Liver (tissue), 9 donors: Measurements from ENCODE around the gene ACKR3. TPM values are rescaled to one million over a fixed set of nuclear protein-coding genes. Genes with fewer than 3 reads are reported as not detected.

Experiments used
- DNase-seq: peaks from one replicate; pipeline ENCODE4 v3.0.0-alpha.2; 2017; ENCODE audit warnings: low spot score
- H3K27ac ChIP-seq, 2 donors: one replicate each; pipeline ENCODE4 v1.7.0; 2013; ENCODE audit warnings: inconsistent platforms in 2 of 2, low read length in 2 of 2, control low read depth in 1 of 2, low read depth in 1 of 2, mild to moderate bottlenecking in 1 of 2
- H3K27me3 ChIP-seq, 4 donors: one replicate each; pipeline versions ENCODE4 v1.6.1 to v1.7.0; 2013; ENCODE audit warnings: low read length in 3 of 4, inconsistent platforms in 1 of 4, mild to moderate bottlenecking in 1 of 4, moderate library complexity in 1 of 4; ENCODE audit not compliant: control insufficient read depth in 4 of 4, insufficient read depth in 4 of 4
- H3K36me3 ChIP-seq, 4 donors: one replicate each; pipeline versions ENCODE4 v1.6.1 to v1.7.0; 2013; ENCODE audit warnings: low read length in 3 of 4, mild to moderate bottlenecking in 3 of 4, low read depth in 1 of 4, moderate library complexity in 1 of 4; ENCODE audit not compliant: control insufficient read depth in 4 of 4, insufficient read depth in 3 of 4
- H3K4me1 ChIP-seq, 4 donors: one replicate each; pipeline versions ENCODE4 v1.6.1 to v1.7.0; 2013; ENCODE audit warnings: low read length in 3 of 4, mild to moderate bottlenecking in 3 of 4, moderate library complexity in 1 of 4; ENCODE audit not compliant: control insufficient read depth in 4 of 4, insufficient read depth in 4 of 4
- H3K4me3 ChIP-seq, 3 donors: one replicate each; pipeline versions ENCODE4 v1.6.1 to v1.7.0; 2013; ENCODE audit warnings: low read length in 3 of 3, control low read depth in 1 of 3, low read depth in 1 of 3, mild to moderate bottlenecking in 1 of 3
- H3K9ac ChIP-seq, 2 donors: one replicate each; pipeline ENCODE4 v1.7.0; 2013; ENCODE audit warnings: low read length in 2 of 2, mild to moderate bottlenecking in 2 of 2, moderate library complexity in 2 of 2, control low read depth in 1 of 2, low read depth in 1 of 2
- H3K9me3 ChIP-seq, 4 donors: one replicate each; pipeline versions ENCODE4 v1.6.1 to v1.7.0; 2013; ENCODE audit warnings: low read length in 3 of 4; ENCODE audit not compliant: control insufficient read depth in 4 of 4
- EGR1 ChIP-seq, 2 donors: IDR thresholded peaks; 2 replicates each; pipeline ENCODE4 v1.6.1; 2016 to 2018; ENCODE audit warnings: antibody characterized with exemption in 2 of 2, low read depth in 2 of 2
- FOXA1 ChIP-seq: IDR thresholded peaks from 2 replicates; pipeline ENCODE4 v1.6.1; 2016; ENCODE audit warnings: antibody characterized with exemption
- FOXA2 ChIP-seq: IDR thresholded peaks from 2 replicates; pipeline ENCODE4 v1.6.1; 2016; ENCODE audit warnings: antibody characterized with exemption
- GABPA ChIP-seq, 2 donors: IDR thresholded peaks in 1 of 2; conservative IDR thresholded peaks in 1 of 2; 2 replicates each; pipeline ENCODE4 v1.6.1; 2016; ENCODE audit warnings: antibody characterized with exemption in 2 of 2, mild to moderate bottlenecking in 1 of 2, moderate library complexity in 1 of 2
- HNF4A ChIP-seq, 2 donors: conservative IDR thresholded peaks; 2 replicates each; pipeline ENCODE4 v1.6.1; 2016; ENCODE audit warnings: antibody characterized with exemption in 2 of 2, mild to moderate bottlenecking in 2 of 2
- HNF4G ChIP-seq: IDR thresholded peaks from 2 replicates; pipeline ENCODE4 v1.6.1; 2016; ENCODE audit warnings: antibody characterized with exemption
- JUND ChIP-seq, 2 donors: IDR thresholded peaks; 2 replicates each; pipeline ENCODE4 v1.6.1; 2016; ENCODE audit warnings: antibody characterized with exemption in 2 of 2
- NR2F2 ChIP-seq: IDR thresholded peaks from 2 replicates; pipeline ENCODE4 v1.6.1; 2016; ENCODE audit warnings: antibody characterized with exemption
- RAD21 ChIP-seq, 2 donors: IDR thresholded peaks; 2 replicates each; pipeline ENCODE4 v1.6.1; 2016; ENCODE audit warnings: antibody characterized with exemption in 2 of 2, mild to moderate bottlenecking in 2 of 2
- RXRA ChIP-seq, 2 donors: IDR thresholded peaks; 2 replicates each; pipeline ENCODE4 v1.6.1; 2017 to 2018; ENCODE audit warnings: antibody characterized with exemption in 2 of 2, mild to moderate bottlenecking in 1 of 2
- SP1 ChIP-seq: IDR thresholded peaks from 2 replicates; pipeline ENCODE4 v1.6.1; 2018; ENCODE audit warnings: antibody characterized with exemption, mild to moderate bottlenecking
- TAF1 ChIP-seq: conservative IDR thresholded peaks from 2 replicates; pipeline ENCODE4 v1.6.1; 2016; ENCODE audit warnings: antibody characterized with exemption, mild to moderate bottlenecking
- YY1 ChIP-seq: IDR thresholded peaks from 2 replicates; pipeline ENCODE4 v1.6.1; 2016; ENCODE audit warnings: antibody characterized with exemption, mild to moderate bottlenecking
- WGBS: extraction: QIAGEN DNeasy Blood & Tissue Kit; methylation state at CpG from one replicate; pipeline ENCODE4 v1.1.7; 2013; 5-methylcytosine and 5-hydroxymethylcytosine counted together
- polyA plus RNA-seq, 2 donors: library from polyadenylated mRNA; stranded (reverse) in 1 of 2; unstranded in 1 of 2; fragments of 200-250 nt in 1 of 2; fragments of >200 nt in 1 of 2; fragmentation: Nextera tagmentation in 1 of 2; extraction: Ambion mirVana in 1 of 2; gene quantifications; one replicate each; pipeline versions ENCODE4 v1.2.1 to v1.2.3, GENCODE V29; 2013 to 2015
- total RNA-seq, 2 donors: library from RNA; depleted of rRNA; stranded (reverse); fragments of >200 nt; gene quantifications; one replicate each; pipeline ENCODE4 v1.2.3, GENCODE V29; 2014
- TF ChIP-seq, protein P1 (sequence below): fragments of 150-350 bp; IDR thresholded peaks from 2 replicates; pipeline ENCODE4 v1.5.1; 2017; ENCODE audit warnings: improper control_type of control experiment, low read depth, low read length; ENCODE audit not compliant: missing input control
- TF ChIP-seq, protein P2 (sequence below): IDR thresholded peaks from 2 replicates; pipeline ENCODE4 v1.6.1; 2016; ENCODE audit warnings: antibody characterized with exemption
- TF ChIP-seq, protein P3 (sequence below): IDR thresholded peaks from 2 replicates; pipeline ENCODE4 v1.6.1; 2016; ENCODE audit warnings: antibody characterized with exemption, mild to moderate bottlenecking
- TF ChIP-seq, protein P4 (sequence below): IDR thresholded peaks from 2 replicates; pipeline ENCODE4 v1.6.1; 2016; ENCODE audit warnings: antibody characterized with exemption
- TF ChIP-seq, protein P5 (sequence below): IDR thresholded peaks from 2 replicates; pipeline ENCODE4 v1.6.1; 2016; ENCODE audit warnings: antibody characterized with exemption
- donor health status: healthy.
- donor health status: healthy.
- donor health status: healthy.
- donor health status: healthy.
- donor health status: healthy.

The ACKR3 gene
- total and polyA plus RNA-seq, 4 donors = 1.6 to 6.0 (median 3.0) TPM

DNA sequence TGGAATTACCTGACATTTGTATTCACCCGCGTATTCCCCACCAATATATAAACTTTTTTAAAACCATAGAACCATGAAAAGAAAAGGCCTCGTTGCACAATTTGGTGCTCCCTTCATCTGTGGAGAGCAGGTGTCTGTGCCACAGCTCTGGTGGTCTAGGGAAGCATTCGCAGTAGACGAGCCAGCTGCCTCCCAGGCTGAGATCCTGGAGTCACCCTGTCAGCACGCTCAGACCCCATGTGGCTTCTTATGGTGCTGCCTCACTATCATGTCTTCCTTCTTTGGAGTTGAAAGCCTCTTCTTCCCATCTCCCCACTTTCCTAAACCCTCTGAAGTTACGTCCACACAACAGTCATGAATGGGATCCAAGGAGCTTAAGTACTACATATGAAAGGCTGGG, 38.4 kb upstream of the ACKR3 start (continued):
- TF ChIP-seq, protein P1, sequence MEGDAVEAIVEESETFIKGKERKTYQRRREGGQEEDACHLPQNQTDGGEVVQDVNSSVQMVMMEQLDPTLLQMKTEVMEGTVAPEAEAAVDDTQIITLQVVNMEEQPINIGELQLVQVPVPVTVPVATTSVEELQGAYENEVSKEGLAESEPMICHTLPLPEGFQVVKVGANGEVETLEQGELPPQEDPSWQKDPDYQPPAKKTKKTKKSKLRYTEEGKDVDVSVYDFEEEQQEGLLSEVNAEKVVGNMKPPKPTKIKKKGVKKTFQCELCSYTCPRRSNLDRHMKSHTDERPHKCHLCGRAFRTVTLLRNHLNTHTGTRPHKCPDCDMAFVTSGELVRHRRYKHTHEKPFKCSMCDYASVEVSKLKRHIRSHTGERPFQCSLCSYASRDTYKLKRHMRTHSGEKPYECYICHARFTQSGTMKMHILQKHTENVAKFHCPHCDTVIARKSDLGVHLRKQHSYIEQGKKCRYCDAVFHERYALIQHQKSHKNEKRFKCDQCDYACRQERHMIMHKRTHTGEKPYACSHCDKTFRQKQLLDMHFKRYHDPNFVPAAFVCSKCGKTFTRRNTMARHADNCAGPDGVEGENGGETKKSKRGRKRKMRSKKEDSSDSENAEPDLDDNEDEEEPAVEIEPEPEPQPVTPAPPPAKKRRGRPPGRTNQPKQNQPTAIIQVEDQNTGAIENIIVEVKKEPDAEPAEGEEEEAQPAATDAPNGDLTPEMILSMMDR = no peak
- no peak for TF ChIP-seq NR2F2

DNA sequence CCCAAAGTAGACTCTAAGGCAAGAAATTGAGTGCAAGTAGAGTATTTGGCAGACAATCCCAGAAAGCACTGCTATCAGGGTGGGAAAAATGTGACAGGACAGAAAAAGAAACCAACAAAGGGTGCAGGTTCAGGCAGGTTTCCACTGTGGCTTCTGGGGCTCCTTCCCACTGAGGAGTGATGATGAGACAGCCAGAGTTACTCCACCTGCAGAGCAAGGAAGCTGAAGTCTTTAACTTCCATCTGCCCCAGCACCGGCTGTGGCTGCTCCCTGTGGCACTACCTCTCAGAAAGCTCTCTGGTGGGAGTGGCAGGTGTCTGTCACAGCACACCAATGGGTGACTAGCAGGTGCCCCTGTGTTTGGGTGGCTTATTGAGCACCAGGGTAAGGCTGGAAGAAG, 37.6 kb upstream of the ACKR3 start:
- H3K9me3 ChIP-seq = no peaks in the 10 kb centered on the region
- H3K4me1 ChIP-seq = no peaks in the 10 kb centered on the region
- no peak for TF ChIP-seq FOXA1
- TF ChIP-seq FOXA2 = no peak
- TF ChIP-seq HNF4A (conservative IDR thresholded peaks at IDR 0.05) = no peak
- no peak for TF ChIP-seq EGR1 (IDR thresholded peaks at IDR 0.05; ENCODE audit: low read depth in 2 of 2)
- TF ChIP-seq, protein P2, sequence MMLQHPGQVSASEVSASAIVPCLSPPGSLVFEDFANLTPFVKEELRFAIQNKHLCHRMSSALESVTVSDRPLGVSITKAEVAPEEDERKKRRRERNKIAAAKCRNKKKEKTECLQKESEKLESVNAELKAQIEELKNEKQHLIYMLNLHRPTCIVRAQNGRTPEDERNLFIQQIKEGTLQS = no peak
- TF ChIP-seq, protein P3, sequence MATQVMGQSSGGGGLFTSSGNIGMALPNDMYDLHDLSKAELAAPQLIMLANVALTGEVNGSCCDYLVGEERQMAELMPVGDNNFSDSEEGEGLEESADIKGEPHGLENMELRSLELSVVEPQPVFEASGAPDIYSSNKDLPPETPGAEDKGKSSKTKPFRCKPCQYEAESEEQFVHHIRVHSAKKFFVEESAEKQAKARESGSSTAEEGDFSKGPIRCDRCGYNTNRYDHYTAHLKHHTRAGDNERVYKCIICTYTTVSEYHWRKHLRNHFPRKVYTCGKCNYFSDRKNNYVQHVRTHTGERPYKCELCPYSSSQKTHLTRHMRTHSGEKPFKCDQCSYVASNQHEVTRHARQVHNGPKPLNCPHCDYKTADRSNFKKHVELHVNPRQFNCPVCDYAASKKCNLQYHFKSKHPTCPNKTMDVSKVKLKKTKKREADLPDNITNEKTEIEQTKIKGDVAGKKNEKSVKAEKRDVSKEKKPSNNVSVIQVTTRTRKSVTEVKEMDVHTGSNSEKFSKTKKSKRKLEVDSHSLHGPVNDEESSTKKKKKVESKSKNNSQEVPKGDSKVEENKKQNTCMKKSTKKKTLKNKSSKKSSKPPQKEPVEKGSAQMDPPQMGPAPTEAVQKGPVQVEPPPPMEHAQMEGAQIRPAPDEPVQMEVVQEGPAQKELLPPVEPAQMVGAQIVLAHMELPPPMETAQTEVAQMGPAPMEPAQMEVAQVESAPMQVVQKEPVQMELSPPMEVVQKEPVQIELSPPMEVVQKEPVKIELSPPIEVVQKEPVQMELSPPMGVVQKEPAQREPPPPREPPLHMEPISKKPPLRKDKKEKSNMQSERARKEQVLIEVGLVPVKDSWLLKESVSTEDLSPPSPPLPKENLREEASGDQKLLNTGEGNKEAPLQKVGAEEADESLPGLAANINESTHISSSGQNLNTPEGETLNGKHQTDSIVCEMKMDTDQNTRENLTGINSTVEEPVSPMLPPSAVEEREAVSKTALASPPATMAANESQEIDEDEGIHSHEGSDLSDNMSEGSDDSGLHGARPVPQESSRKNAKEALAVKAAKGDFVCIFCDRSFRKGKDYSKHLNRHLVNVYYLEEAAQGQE = no peak
- TF ChIP-seq, protein P1 = no peak
- no peak for TF ChIP-seq GABPA (IDR thresholded peaks at IDR 0.05 in 1 of 2, conservative IDR thresholded peaks at IDR 0.05 in 1 of 2)
- TF ChIP-seq YY1 = no peak
- TF ChIP-seq JUND (IDR thresholded peaks at IDR 0.05) = no peak
- no peak for TF ChIP-seq RXRA (IDR thresholded peaks at IDR 0.05)
- TF ChIP-seq, protein P4, sequence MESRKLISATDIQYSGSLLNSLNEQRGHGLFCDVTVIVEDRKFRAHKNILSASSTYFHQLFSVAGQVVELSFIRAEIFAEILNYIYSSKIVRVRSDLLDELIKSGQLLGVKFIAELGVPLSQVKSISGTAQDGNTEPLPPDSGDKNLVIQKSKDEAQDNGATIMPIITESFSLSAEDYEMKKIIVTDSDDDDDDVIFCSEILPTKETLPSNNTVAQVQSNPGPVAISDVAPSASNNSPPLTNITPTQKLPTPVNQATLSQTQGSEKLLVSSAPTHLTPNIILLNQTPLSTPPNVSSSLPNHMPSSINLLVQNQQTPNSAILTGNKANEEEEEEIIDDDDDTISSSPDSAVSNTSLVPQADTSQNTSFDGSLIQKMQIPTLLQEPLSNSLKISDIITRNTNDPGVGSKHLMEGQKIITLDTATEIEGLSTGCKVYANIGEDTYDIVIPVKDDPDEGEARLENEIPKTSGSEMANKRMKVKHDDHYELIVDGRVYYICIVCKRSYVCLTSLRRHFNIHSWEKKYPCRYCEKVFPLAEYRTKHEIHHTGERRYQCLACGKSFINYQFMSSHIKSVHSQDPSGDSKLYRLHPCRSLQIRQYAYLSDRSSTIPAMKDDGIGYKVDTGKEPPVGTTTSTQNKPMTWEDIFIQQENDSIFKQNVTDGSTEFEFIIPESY = no peak
- TF ChIP-seq HNF4G = no peak
- TF ChIP-seq, protein P5, sequence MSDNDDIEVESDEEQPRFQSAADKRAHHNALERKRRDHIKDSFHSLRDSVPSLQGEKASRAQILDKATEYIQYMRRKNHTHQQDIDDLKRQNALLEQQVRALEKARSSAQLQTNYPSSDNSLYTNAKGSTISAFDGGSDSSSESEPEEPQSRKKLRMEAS = no peak
- TF ChIP-seq NR2F2 = no peak
- TF ChIP-seq TAF1 = no peak
- TF ChIP-seq SP1 = no peak
- no peak for TF ChIP-seq RAD21 (IDR thresholded peaks at IDR 0.05)
- no peaks in the 10 kb centered on the region for H3K27me3 ChIP-seq
- no peaks in the 10 kb centered on the region for H3K36me3 ChIP-seq
- no peak for DNase-seq
- H3K4me3 ChIP-seq = no peak overlapping the region
- WGBS = 83% methylated on average over 1 of the region's 1 CpG
- no peak overlapping the region for H3K9ac ChIP-seq
- H3K27ac ChIP-seq = no peak overlapping the region
